ENCODE measurements around the gene TMEM234.

GRCh38 chr1:32198237-32199042 lies 23.7 kb downstream of the TMEM234 start:
- TF ChIP-seq CTCF (IDR thresholded peaks at IDR 0.05; ENCODE audit: insufficient read depth, low read length, poor library complexity, severe bottlenecking): no peak
- TF ChIP-seq EZH2phosphoT487 (conservative IDR thresholded peaks at IDR 0.05; ENCODE audit: low read length): no peak

Measured in SU-DHL-6 (cell line).